Transverse colon (tissue), 4 donors: ENCODE measurements around the gene NUDT13.

ENCODE experiments used
- POLR2A ChIP-seq: fragments of 450-650 bp; IDR thresholded peaks from one replicate; pipeline ENCODE4 v1.6.1; 2016; ENCODE audit warnings: antibody characterized with exemption, mild to moderate bottlenecking, moderate library complexity
- POLR2AphosphoS5 ChIP-seq, 3 donors: sonication (generic); formaldehyde crosslinking; IDR thresholded peaks; one replicate each; pipeline ENCODE4 v1.6.1; 2016; ENCODE audit warnings: antibody characterized with exemption in 3 of 3
- TF ChIP-seq, protein P1 (sequence below), 5 experiments: fragments of 200-600 bp in 3 of 5; fragments of 450-650 bp in 2 of 5; sonication (generic) in 3 of 5; IDR thresholded peaks; 1 replicate in 2 of 5; 2 replicates in 3 of 5; pipeline ENCODE4 v1.5.1; 2016 to 2017; ENCODE audit warnings: antibody characterized with exemption in 5 of 5, inconsistent platforms in 3 of 5, mild to moderate bottlenecking in 2 of 5, moderate library complexity in 1 of 5

DNA sequence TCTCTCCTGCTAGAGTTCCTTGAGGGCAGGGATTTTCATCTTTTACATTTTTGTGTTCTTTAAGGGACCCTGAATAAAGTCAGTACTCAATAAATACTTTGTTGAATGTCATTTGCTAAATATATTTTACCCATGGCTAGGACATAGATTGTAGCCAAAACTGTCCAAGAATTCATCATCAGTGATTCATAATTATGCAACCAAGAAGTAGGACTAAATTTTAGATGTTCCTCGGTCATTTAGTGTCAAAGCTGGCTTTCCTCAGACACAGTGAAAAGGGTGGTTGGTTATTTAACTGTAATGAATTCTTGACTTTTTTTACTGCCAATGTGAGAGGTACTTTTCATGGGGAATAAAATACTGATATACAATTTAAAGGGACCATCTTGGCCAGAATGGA is 3.3 kb downstream of the NUDT13 start:
- TF ChIP-seq POLR2A (no peak), POLR2AphosphoS5 (IDR thresholded peaks at IDR 0.05) (no peak)
- TF ChIP-seq, protein P1, sequence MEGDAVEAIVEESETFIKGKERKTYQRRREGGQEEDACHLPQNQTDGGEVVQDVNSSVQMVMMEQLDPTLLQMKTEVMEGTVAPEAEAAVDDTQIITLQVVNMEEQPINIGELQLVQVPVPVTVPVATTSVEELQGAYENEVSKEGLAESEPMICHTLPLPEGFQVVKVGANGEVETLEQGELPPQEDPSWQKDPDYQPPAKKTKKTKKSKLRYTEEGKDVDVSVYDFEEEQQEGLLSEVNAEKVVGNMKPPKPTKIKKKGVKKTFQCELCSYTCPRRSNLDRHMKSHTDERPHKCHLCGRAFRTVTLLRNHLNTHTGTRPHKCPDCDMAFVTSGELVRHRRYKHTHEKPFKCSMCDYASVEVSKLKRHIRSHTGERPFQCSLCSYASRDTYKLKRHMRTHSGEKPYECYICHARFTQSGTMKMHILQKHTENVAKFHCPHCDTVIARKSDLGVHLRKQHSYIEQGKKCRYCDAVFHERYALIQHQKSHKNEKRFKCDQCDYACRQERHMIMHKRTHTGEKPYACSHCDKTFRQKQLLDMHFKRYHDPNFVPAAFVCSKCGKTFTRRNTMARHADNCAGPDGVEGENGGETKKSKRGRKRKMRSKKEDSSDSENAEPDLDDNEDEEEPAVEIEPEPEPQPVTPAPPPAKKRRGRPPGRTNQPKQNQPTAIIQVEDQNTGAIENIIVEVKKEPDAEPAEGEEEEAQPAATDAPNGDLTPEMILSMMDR (IDR thresholded peaks at IDR 0.05) = no peak
